ENCODE measurements around the gene CNTNAP2. TPM values are rescaled to one million over a fixed set of nuclear protein-coding genes. Genes with fewer than 3 reads are reported as not detected.

Gene CNTNAP2
- total and polyA plus RNA-seq, 2 of the 8 experiments (the other 6 are each of a cell fraction or from before 2014, with no cell fraction given), result 27.9 to 71.0 TPM

GRCh38 chr7:146655928-146656797 is 539.6 kb downstream of the CNTNAP2 start (continued):
- TF ChIP-seq SIN3A (conservative IDR thresholded peaks at IDR 0.05 in 1 of 2, IDR thresholded peaks at IDR 0.05 in 1 of 2; ENCODE audit: low read depth in 1 of 2, low read length in 2 of 2) (no peak), KDM5A (IDR thresholded peaks at IDR 0.05; ENCODE audit: low read length) (no peak), JUND (IDR thresholded peaks at IDR 0.05; ENCODE audit: low read length) (no peak), NANOG (IDR thresholded peaks at IDR 0.05; ENCODE audit: insufficient read depth, low read depth, low read length, poor library complexity, severe bottlenecking) (no peak)
